Ascending aorta (tissue), 2 donors: ENCODE results near the gene RBM44. TPM values are rescaled to one million over a fixed set of nuclear protein-coding genes. Genes with fewer than 3 reads are reported as not detected.

Experiments
- DNase-seq, 2 donors: peaks; one replicate each; pipeline ENCODE4 v3.0.0-alpha.2; 2019; ENCODE audit warnings: low spot score in 2 of 2
- H3K27ac ChIP-seq, 2 donors: fragments of 200-600 bp; sonication (generic); one replicate each; pipeline ENCODE4 v1.5.1; 2016 to 2017; ENCODE audit warnings: mild to moderate bottlenecking in 1 of 2
- H3K27me3 ChIP-seq: fragments of 200-600 bp; sonication (generic); one replicate; pipeline ENCODE4 v1.5.1; 2017
- H3K36me3 ChIP-seq, 2 donors: fragments of 200-600 bp; sonication (generic); one replicate each; pipeline ENCODE4 v1.5.1; 2016
- H3K4me1 ChIP-seq, 2 donors: fragments of 200-600 bp; sonication (generic); one replicate each; pipeline ENCODE4 v1.5.1; 2016 to 2017; ENCODE audit warnings: mild to moderate bottlenecking in 1 of 2
- H3K4me3 ChIP-seq, 2 donors: fragments of 200-600 bp; sonication (generic); one replicate each; pipeline ENCODE4 v1.5.1; 2016 to 2017; ENCODE audit warnings: mild to moderate bottlenecking in 1 of 2
- H3K9me3 ChIP-seq, 2 donors: fragments of 200-600 bp; sonication (generic); one replicate each; pipeline ENCODE4 v1.5.1; 2016
- intact Hi-C: fragments of 100-400 bp; cut with DNase I; formaldehyde crosslinking; loops from one replicate; pipeline ENCODE4 v1.15.1; 2023
- total RNA-seq: library from RNA; depleted of rRNA; stranded (reverse); fragments of >200 nt; gene quantifications from one replicate; pipeline ENCODE4 v1.1.0, GENCODE V29; 2016
- TF ChIP-seq, protein P1 (sequence below), 3 experiments: fragments of 200-600 bp in 2 of 3; fragments of 450-650 bp in 1 of 3; sonication (generic) in 2 of 3; IDR thresholded peaks; one replicate each; pipeline ENCODE4 v1.5.1; 2016 to 2019; ENCODE audit warnings: antibody characterized with exemption in 3 of 3, mild to moderate bottlenecking in 1 of 3, moderate library complexity in 1 of 3

Gene RBM44
- total RNA-seq, 1 donor from 2014 or later: 8.5 TPM

DNA sequence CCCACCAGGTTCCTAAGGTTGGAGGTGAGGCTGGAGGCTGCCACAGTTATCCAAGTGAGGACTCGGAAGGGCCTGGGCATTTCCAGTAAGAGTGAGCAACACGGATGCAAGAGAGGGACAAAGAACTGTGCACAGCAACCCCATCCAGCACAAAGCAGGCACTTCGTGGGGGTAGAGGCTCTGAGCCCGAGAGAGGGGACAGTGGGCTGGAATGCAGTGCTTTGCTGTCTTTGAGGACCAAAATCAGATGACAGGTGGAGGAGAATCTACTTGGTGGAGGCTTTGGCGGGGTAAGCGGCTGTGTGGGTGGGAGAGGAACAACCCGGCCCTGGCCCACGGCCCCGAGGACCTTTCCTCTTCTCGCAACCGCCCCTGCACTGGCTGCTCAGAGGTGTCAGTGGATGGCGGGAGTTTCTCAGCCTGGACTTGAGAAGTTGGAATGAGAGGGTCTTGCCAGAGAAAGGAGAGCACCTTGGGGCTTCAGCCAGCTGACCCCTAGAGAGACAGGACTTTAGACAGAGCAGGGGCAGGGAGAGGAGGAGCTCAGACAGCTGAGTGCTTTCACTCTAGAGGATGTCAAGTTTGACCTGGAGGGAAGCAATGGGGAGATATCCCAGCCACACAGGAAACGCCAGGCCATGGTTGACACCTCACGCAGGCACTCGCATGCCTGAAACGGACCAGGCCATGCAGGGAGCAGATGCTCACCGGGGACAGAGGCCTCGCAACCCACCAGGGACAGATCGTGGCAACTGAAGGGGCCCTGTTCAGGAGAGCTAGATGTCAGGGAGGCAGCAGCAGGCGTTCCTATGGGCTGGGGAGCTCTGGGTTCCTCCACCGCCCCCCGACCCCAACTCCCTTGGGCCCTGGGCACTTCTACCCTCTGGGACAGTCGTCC, 72.4 kb downstream of the RBM44 start:
- Histone ChIP-seq H3K4me3 (peak overlapping the region in 1 of 2 donors; percentile 2), H3K9me3 (no peaks in the 10 kb centered on the region), H3K27me3 (no peaks in the 10 kb centered on the region), H3K36me3 (peaks cover 3 to 9% of the 10 kb centered on the region in 2 donors), H3K4me1 (peaks cover 31 to 87% of the 10 kb centered on the region in 2 donors), H3K27ac (peak overlapping the region; percentile 75 to 98)
- TF ChIP-seq, protein P1, sequence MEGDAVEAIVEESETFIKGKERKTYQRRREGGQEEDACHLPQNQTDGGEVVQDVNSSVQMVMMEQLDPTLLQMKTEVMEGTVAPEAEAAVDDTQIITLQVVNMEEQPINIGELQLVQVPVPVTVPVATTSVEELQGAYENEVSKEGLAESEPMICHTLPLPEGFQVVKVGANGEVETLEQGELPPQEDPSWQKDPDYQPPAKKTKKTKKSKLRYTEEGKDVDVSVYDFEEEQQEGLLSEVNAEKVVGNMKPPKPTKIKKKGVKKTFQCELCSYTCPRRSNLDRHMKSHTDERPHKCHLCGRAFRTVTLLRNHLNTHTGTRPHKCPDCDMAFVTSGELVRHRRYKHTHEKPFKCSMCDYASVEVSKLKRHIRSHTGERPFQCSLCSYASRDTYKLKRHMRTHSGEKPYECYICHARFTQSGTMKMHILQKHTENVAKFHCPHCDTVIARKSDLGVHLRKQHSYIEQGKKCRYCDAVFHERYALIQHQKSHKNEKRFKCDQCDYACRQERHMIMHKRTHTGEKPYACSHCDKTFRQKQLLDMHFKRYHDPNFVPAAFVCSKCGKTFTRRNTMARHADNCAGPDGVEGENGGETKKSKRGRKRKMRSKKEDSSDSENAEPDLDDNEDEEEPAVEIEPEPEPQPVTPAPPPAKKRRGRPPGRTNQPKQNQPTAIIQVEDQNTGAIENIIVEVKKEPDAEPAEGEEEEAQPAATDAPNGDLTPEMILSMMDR (IDR thresholded peaks at IDR 0.05): no peak
- peak in 1 of 2 donors; percentile 60 for DNase-seq
- intact Hi-C loops: no loop called here

DNA sequence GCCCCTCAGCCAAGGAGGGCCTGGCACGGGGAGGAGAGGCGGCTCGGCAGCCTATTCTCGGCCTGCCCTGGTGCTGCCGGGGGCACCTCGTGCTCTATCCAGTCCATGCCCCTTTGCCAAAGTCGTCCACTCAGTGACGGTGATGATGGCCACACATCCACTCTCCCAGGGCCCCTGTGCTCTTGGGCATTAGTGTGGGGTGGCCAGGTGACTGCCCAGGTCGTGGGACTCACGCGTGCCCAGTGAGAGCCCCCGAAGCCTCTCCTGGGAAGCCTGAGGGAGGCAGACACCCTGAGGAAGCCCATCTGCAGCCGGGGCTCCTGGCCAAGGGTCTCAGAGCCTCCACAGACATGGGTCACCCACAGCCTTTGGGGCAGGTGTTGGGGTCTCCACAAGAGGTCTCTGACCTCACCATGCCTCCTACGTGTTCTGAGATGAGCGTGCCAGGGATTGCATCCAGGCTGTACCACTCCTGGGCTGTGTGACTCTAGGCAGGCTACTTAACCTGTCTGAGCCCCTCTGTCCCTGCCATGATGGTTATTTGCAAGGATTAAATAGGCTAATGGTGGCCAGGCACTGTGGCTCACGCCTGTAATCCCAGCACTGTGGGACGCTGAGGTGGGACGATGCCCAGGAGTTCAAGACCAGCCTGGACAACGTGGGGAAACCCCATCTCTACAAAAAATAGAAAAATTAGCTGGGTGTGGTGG, 73.8 kb downstream of the RBM44 start:
- H3K27me3 ChIP-seq: no peaks in the 10 kb centered on the region
- peaks cover 4 to 16% of the 10 kb centered on the region in 2 donors for H3K36me3 ChIP-seq
- DNase-seq: peak in 1 of 2 donors; percentile 59
- intact Hi-C loops: no loop called here
- peaks cover 31 to 81% of the 10 kb centered on the region in 2 donors for H3K4me1 ChIP-seq
- H3K27ac ChIP-seq: peak overlapping the region; percentile 75 to 98
- H3K9me3 ChIP-seq: no peaks in the 10 kb centered on the region
- no peak overlapping the region for H3K4me3 ChIP-seq
- TF ChIP-seq, protein P1 (IDR thresholded peaks at IDR 0.05): no peak

DNA sequence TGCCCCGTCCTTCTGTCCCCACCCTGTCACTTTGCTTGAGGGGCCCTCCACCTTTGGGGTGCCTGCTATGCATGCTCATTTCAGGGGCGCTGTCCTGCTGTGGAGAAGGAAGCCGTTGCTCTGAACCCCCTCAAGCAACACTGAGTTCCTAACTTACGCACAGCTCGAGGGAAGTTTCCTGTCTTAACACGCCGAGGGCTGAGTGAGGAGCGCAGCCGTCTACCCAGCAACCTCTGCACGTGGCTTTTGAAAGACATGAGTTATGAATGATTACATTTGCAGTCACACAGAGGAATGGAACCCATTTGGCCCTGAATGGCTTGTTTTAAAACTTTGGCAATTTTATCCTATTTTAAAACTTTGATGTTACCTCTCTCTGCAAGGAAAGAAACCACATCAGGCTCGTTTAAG, 74.8 kb downstream of the RBM44 start:
- TF ChIP-seq, protein P1 (IDR thresholded peaks at IDR 0.05): no peak
- H3K36me3 ChIP-seq: peaks cover 15 to 27% of the 10 kb centered on the region in 2 donors
- H3K4me1 ChIP-seq: peaks cover 31 to 75% of the 10 kb centered on the region in 2 donors
- peak in 1 of 2 donors; percentile 62 for DNase-seq
- no peaks in the 10 kb centered on the region for H3K27me3 ChIP-seq
- no peaks in the 10 kb centered on the region for H3K9me3 ChIP-seq
- intact Hi-C loops: no loop called here
- peak overlapping the region; percentile 75 to 98 for H3K27ac ChIP-seq
- peak overlapping the region in 1 of 2 donors; percentile 7 for H3K4me3 ChIP-seq

DNA sequence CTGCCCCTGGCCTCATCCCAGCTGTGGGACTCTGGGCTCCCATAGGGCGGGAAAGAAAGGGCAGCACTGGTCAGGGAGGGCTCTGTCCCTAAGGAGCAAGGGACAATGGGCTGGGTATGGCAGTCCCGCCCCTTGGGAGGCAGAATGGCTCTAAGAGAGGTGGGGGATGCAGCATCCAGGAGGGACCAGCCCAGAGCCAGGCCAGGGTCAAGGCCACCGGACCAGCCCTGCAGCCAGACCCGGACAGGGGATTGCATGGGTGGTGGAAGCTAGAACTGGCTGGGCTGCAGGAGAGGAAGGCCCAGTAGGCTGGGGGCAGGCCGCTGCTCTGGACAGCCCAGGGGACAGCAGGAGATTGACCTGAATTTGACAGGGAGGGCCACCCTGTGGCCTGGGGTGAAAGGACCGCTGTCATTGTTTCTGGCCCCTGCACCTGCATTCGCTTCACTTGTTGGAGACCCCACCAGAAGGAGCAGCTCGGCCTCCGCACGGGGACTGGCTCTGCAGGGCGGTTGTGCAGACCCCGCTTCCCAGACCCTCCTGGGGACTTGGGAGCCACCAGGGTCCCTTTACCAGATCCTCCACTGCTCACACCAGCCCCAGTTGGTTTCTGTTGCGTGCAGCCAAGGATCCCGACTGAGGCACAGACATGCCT, 75.4 kb downstream of the RBM44 start:
- no peaks in the 10 kb centered on the region for H3K27me3 ChIP-seq
- DNase-seq: peak in 1 of 2 donors; percentile 62
- peaks cover 31 to 72% of the 10 kb centered on the region in 2 donors for H3K4me1 ChIP-seq
- intact Hi-C loops: no loop called here
- peaks cover 15 to 30% of the 10 kb centered on the region in 2 donors for H3K36me3 ChIP-seq
- peak overlapping the region in 1 of 2 donors; percentile 30 for H3K4me3 ChIP-seq
- H3K9me3 ChIP-seq: no peaks in the 10 kb centered on the region
- TF ChIP-seq, protein P1 (IDR thresholded peaks at IDR 0.05): no peak
- H3K27ac ChIP-seq: peak overlapping the region; percentile 75 to 98

DNA sequence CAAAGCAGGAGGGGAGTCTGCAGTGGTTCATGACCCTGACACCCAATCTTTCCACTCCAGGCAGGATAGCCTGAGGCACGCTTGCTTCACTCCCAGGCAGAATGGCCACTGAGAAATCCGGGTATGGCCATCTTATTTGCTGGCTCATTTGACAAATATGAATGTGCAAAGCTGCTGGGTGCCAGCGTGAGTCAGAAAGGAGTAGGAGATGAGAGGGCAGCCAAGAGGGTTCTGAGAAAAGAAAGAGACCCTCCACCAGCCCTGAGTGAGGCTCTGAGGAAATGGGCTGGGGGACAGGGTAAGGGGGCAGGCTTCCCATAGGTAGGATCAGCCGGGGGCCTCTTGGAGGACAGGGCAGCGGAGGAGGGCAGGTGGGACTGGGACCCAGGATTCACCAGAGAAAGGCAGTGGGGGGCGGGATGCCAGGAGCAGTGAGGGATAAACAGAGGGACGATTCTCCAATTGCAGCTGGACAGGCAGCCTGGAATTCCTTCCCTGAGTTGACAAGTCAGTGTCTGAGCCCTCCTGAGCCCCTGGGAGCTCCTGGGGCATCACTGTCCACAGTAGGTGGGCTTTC, 76.1 kb downstream of the RBM44 start:
- H3K4me3 ChIP-seq: peak overlapping the region in 1 of 2 donors; percentile 30
- peak in 1 of 2 donors; percentile 82 for DNase-seq

More for the DNA sequence above, 76.1 kb downstream of the RBM44 start:
- Histone ChIP-seq H3K36me3 (peaks cover 15 to 26% of the 10 kb centered on the region in 2 donors), H3K9me3 (no peaks in the 10 kb centered on the region), H3K27ac (peak overlapping the region; percentile 75 to 98), H3K4me1 (peaks cover 31 to 68% of the 10 kb centered on the region in 2 donors), H3K27me3 (no peaks in the 10 kb centered on the region)
- TF ChIP-seq, protein P1 (IDR thresholded peaks at IDR 0.05): no peak
- intact Hi-C loops: no loop called here
